Spleen (tissue), 11 donors: ENCODE measurements around the gene EXPH5. TPM values are rescaled to one million over a fixed set of nuclear protein-coding genes. Genes with fewer than 3 reads are reported as not detected.

Experiments used
- DNase-seq: peaks from one replicate; pipeline ENCODE4 v3.0.0-alpha.2; 2020
- H3K27ac ChIP-seq, 8 donors: fragments of 200-600 bp; sonication (generic) in 7 of 8; 1 replicate in 4 of 8; 2 replicates in 4 of 8; pipeline versions ENCODE4 v1.5.0 to v1.8.0; 2016 to 2021; ENCODE audit warnings: inconsistent platforms in 4 of 8, mild to moderate bottlenecking in 4 of 8, moderate library complexity in 1 of 8
- H3K27me3 ChIP-seq, 7 donors: fragments of 200-600 bp; sonication (generic) in 6 of 7; replicated peaks in 1 of 7; 1 replicate in 4 of 7; 2 replicates in 3 of 7; pipeline versions ENCODE4 v1.5.0 to v1.8.0; 2016 to 2021; ENCODE audit warnings: inconsistent platforms in 3 of 7, mild to moderate bottlenecking in 1 of 7
- H3K36me3 ChIP-seq, 6 donors: fragments of 200-600 bp; sonication (generic) in 5 of 6; 1 replicate in 4 of 6; 2 replicates in 2 of 6; pipeline versions ENCODE4 v1.5.0 to v1.8.0; 2016 to 2021; ENCODE audit warnings: inconsistent platforms in 2 of 6
- H3K4me1 ChIP-seq, 6 donors: fragments of 200-600 bp; sonication (generic) in 5 of 6; 1 replicate in 3 of 6; 2 replicates in 3 of 6; pipeline versions ENCODE4 v1.5.0 to v1.8.0; 2016 to 2021; ENCODE audit warnings: inconsistent platforms in 3 of 6
- H3K4me3 ChIP-seq, 8 donors: fragments of 200-600 bp; sonication (generic) in 7 of 8; 1 replicate in 4 of 8; 2 replicates in 4 of 8; pipeline versions ENCODE4 v1.5.0 to v1.8.0; 2016 to 2021; ENCODE audit warnings: inconsistent platforms in 4 of 8, mild to moderate bottlenecking in 4 of 8, moderate library complexity in 2 of 8
- H3K9me3 ChIP-seq, 8 donors: fragments of 200-600 bp; sonication (generic) in 7 of 8; 1 replicate in 4 of 8; 2 replicates in 4 of 8; pipeline versions ENCODE4 v1.5.0 to v1.8.0; 2016 to 2021; ENCODE audit warnings: inconsistent platforms in 4 of 8
- POLR2A ChIP-seq, 3 donors: fragments of 450-650 bp; IDR thresholded peaks; one replicate each; pipeline ENCODE4 v1.5.1; 2017; ENCODE audit warnings: antibody characterized with exemption in 3 of 3, mild to moderate bottlenecking in 1 of 3
- POLR2AphosphoS5 ChIP-seq, 3 donors: sonication (generic); formaldehyde crosslinking; IDR thresholded peaks; one replicate each; pipeline ENCODE4 v1.5.1; 2017; ENCODE audit warnings: antibody characterized with exemption in 3 of 3
- WGBS, 5 donors: extraction: QIAGEN DNeasy Blood & Tissue Kit in 3 of 5; methylation state at CpG; one replicate each; pipeline versions ENCODE4 v1.1.5 to v1.1.7; 2013 to 2018; 5-methylcytosine and 5-hydroxymethylcytosine counted together
- intact Hi-C: fragments of 100-400 bp; cut with DNase I; formaldehyde crosslinking; loops from one replicate; pipeline ENCODE4 v1.15.0; 2023; ENCODE audit warnings: low total_unique reads
- polyA plus RNA-seq, 3 donors: library from polyadenylated mRNA; stranded (reverse); fragments of 200-250 nt; gene quantifications; one replicate each; pipeline ENCODE4 v1.2.1, GENCODE V29; 2013
- total RNA-seq, 7 donors: library from RNA; depleted of rRNA in 3 of 7; stranded (reverse); fragments of >200 nt in 3 of 7; fragmentation: NEBNext Ultra II Directional in 4 of 7; extraction: Animal tissue kit (Norgen Biotek cat#: 25700) in 4 of 7; gene quantifications; one replicate each; pipeline versions ENCODE4 v1.1.0 to v1.2.1, GENCODE V29; 2016 to 2021
- TF ChIP-seq, protein P1 (sequence below), 11 experiments: fragments of 200-600 bp in 7 of 11; fragments of 450-650 bp in 4 of 11; sonication (generic) in 4 of 11; IDR thresholded peaks in 8 of 11; conservative IDR thresholded peaks in 3 of 11; 1 replicate in 7 of 11; 2 replicates in 4 of 11; pipeline versions ENCODE4 v1.4.0 to v1.8.0; 2016 to 2021; ENCODE audit warnings: antibody characterized with exemption in 11 of 11, inconsistent platforms in 4 of 11, mild to moderate bottlenecking in 1 of 11
- donor health status: healthy with polysubstance abuse.
- donor health status: DM: no; HTN: no; CAD: no; lungs with moderate emphysema.
- donor health status: DM: no; HTN: no; CAD: no.
- donor health status: Bipolar disorder and iron deficiency.
- donor health status: healthy.
- donor health status: DM: no; HTN: no; CAD: no.
- donor health status: DM: yes; HTN: yes; CAD: no.

EXPH5 gene
- total and polyA plus RNA-seq, 10 donors: 0.05 to 1.9 (median 0.77) TPM

DNA sequence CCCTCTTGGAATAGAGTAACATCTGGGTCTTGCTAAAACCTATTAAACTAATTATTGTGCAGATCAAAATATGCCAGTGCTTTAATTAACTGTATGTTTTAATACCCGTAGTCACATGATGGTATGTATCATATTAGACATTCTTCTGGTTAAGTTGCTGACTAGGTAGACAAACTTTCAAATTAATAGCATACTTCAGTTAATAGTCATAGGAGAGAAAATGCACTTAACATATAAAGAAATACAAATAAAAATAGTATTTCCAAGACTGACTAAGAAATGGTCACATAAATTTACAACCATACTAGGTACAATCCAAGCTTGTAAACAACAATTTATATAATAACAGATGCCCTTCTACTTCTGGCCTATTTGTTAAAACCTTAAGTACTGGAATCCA is 7.6 kb upstream of the EXPH5 start:
- Histone ChIP-seq H3K27ac (no peak overlapping the region), H3K4me3 (no peak overlapping the region), H3K36me3 (no peaks in the 10 kb centered on the region), H3K4me1 (no peaks in the 10 kb centered on the region), H3K9me3 (no peaks in the 10 kb centered on the region), H3K27me3 (peaks cover 0 to 16% (median 0%) of the 10 kb centered on the region in 7 donors)
- TF ChIP-seq POLR2A (IDR thresholded peaks at IDR 0.05) (no peak), POLR2AphosphoS5 (IDR thresholded peaks at IDR 0.05) (no peak)
- TF ChIP-seq, protein P1, sequence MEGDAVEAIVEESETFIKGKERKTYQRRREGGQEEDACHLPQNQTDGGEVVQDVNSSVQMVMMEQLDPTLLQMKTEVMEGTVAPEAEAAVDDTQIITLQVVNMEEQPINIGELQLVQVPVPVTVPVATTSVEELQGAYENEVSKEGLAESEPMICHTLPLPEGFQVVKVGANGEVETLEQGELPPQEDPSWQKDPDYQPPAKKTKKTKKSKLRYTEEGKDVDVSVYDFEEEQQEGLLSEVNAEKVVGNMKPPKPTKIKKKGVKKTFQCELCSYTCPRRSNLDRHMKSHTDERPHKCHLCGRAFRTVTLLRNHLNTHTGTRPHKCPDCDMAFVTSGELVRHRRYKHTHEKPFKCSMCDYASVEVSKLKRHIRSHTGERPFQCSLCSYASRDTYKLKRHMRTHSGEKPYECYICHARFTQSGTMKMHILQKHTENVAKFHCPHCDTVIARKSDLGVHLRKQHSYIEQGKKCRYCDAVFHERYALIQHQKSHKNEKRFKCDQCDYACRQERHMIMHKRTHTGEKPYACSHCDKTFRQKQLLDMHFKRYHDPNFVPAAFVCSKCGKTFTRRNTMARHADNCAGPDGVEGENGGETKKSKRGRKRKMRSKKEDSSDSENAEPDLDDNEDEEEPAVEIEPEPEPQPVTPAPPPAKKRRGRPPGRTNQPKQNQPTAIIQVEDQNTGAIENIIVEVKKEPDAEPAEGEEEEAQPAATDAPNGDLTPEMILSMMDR (IDR thresholded peaks at IDR 0.05 in 8 of 11, conservative IDR thresholded peaks at IDR 0.05 in 3 of 11): no peak
- intact Hi-C loops: no loop called here
- DNase-seq: no peak
- 73 to 91% (median 87%) methylated on average over 1 of the region's 1 CpG for WGBS, 5 donors

DNA sequence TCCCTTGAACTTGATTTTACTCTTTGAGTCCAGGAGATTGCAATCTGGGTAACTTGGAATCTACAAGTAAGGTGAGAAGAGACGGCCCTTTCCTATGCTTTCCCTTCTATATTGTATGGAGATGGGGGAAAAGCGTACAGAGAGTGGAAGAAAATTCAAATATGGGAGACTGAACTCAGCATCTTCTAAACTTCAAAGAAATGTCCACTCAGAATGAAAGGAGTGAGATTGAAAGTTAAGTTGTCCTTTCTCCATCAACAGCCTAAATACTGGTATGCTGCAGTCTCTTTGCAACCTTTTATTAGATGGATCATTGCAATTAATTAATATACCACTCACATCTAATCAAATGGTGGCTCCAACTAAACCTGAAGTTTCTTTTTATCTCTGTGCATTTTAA is 6.4 kb upstream of the EXPH5 start:
- H3K27me3 ChIP-seq: peaks cover 0 to 22% (median 0%) of the 10 kb centered on the region in 7 donors
- intact Hi-C loops: no loop called here

DNA sequence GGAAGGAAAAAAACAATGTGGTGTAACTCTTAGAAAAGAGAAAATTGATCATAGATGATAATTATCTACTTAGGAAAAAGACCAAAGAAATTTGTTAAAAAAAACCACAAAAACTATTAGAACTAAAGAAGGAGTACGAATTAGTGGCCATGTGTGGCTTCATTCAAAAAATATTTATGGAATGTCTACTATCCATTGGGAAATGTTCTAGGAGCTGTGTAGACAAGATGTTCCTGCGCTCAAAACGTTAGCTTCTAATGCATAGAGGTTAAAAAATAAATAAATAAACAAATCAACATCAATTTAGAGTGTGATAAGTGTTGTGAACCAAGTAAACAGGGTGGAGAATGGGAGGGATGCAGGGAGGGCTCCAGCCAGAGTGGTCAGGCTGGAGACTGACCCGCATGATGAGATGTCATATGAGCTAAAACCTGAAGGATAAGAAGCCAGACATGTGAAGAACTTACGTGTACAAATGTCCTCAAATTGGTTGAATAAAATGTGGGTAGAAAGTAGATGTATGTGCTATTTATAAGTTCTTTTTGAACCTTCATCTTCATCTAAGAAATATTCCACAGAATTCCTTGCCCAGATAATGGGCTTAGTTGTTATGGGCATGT is 4.3 kb upstream of the EXPH5 start:
- TF ChIP-seq, protein P1 (IDR thresholded peaks at IDR 0.05 in 8 of 11, conservative IDR thresholded peaks at IDR 0.05 in 3 of 11): no peak
- TF ChIP-seq POLR2AphosphoS5 (IDR thresholded peaks at IDR 0.05) (no peak), POLR2A (IDR thresholded peaks at IDR 0.05) (no peak)
- Histone ChIP-seq H3K4me3 (no peak overlapping the region), H3K27ac (no peak overlapping the region), H3K4me1 (peaks cover 2 to 15% (median 7%) of the 10 kb centered on the region in 6 donors), H3K27me3 (peaks cover 0 to 38% (median 4%) of the 10 kb centered on the region in 7 donors), H3K9me3 (no peaks in the 10 kb centered on the region), H3K36me3 (no peaks in the 10 kb centered on the region)
- 69 to 83% (median 72%) methylated on average over 5 of the region's 5 CpGs for WGBS, 5 donors
- no peak for DNase-seq
- intact Hi-C loops: no loop called here

More for the DNA sequence above, 6.4 kb upstream of the EXPH5 start:
- 84 to 94% (median 88%) methylated on average over 2 of the region's 2 CpGs for WGBS, 5 donors
- Histone ChIP-seq H3K27ac (no peak overlapping the region), H3K4me3 (no peak overlapping the region), H3K36me3 (no peaks in the 10 kb centered on the region), H3K9me3 (no peaks in the 10 kb centered on the region), H3K4me1 (no peaks in the 10 kb centered on the region)
- no peak for DNase-seq
- TF ChIP-seq, protein P1 (IDR thresholded peaks at IDR 0.05 in 8 of 11, conservative IDR thresholded peaks at IDR 0.05 in 3 of 11): no peak

- Histone ChIP-seq H3K27ac (no peak overlapping the region), H3K9me3 (no peaks in the 10 kb centered on the region), H3K27me3 (peaks cover 0 to 40% (median 9%) of the 10 kb centered on the region in 7 donors), H3K4me1 (peaks cover 3 to 22% (median 11%) of the 10 kb centered on the region in 6 donors), H3K36me3 (no peaks in the 10 kb centered on the region), H3K4me3 (no peak overlapping the region)
- TF ChIP-seq, protein P1 (IDR thresholded peaks at IDR 0.05 in 8 of 11, conservative IDR thresholded peaks at IDR 0.05 in 3 of 11): no peak
- no peak for TF ChIP-seq POLR2A (IDR thresholded peaks at IDR 0.05)
- no peak for TF ChIP-seq POLR2AphosphoS5 (IDR thresholded peaks at IDR 0.05)
- intact Hi-C loops: no loop called here
- DNase-seq: no peak
- 46 to 50% (median 47%) methylated on average over 2 of the region's 2 CpGs for WGBS, 5 donors
Measured at GRCh38 chr11:108596701-108597100, 3.1 kb upstream of the EXPH5 start.
